T-helper 1 cell treated with Interleukin-12 subunit alpha and Interleukin-12 subunit beta and Interleukin-4 antibody, amounts not matched to agents 30 ng/mL and 1 ng/mL, for 36 hours (primary cell): ENCODE results near the gene LMTK2. TPM values are rescaled to one million over a fixed set of nuclear protein-coding genes. Genes with fewer than 3 reads are reported as not detected.

Experiments used
- intact Hi-C: fragments of 100-400 bp; cut with micrococcal nuclease; formaldehyde crosslinking; loops from one replicate; pipeline ENCODE4 v1.15.1; 2024
- total RNA-seq: library from RNA; stranded (reverse); gene quantifications from 2 replicates; pipeline ENCODE4 v1.2.3, GENCODE V29; 2022

The LMTK2 gene
- total RNA-seq, 1 donor from 2014 or later, result 12.7 TPM

- intact Hi-C loops, result no loop called here
Measured at GRCh38 chr7:98232263-98232585, 125.6 kb downstream of the LMTK2 start.

- intact Hi-C loops, result no loop called here
Measured at GRCh38 chr7:98232799-98233198, 126.1 kb downstream of the LMTK2 start.

- intact Hi-C loops, result no loop called here
Measured at GRCh38 chr7:98233219-98234070, 126.8 kb downstream of the LMTK2 start.

- intact Hi-C loops, result no loop called here
Measured at GRCh38 chr7:98234429-98235147, 127.9 kb downstream of the LMTK2 start.

- intact Hi-C loops, result no loop called here
Measured at GRCh38 chr7:98235901-98236300, 129.2 kb downstream of the LMTK2 start.

- intact Hi-C loops, result no loop called here
Measured at GRCh38 chr7:98236355-98237185, 129.9 kb downstream of the LMTK2 start.

GRCh38 chr7:98238076-98238475 is 131.4 kb downstream of the LMTK2 start:
- intact Hi-C loops, result no loop called here

GRCh38 chr7:98238976-98239375 is 132.3 kb downstream of the LMTK2 start:
- intact Hi-C loops, result no loop called here

- intact Hi-C loops, result no loop called here
Measured at GRCh38 chr7:98240961-98241673, 134.5 kb downstream of the LMTK2 start.

- intact Hi-C loops, result no loop called here
Measured at GRCh38 chr7:98241674-98242241, 135.1 kb downstream of the LMTK2 start.

GRCh38 chr7:98242342-98242741 is 135.7 kb downstream of the LMTK2 start:
- intact Hi-C loops, result no loop called here

- intact Hi-C loops, result no loop called here
Measured at GRCh38 chr7:98242934-98243333, 136.3 kb downstream of the LMTK2 start.

- intact Hi-C loops, result no loop called here
Measured at GRCh38 chr7:98244871-98245270, 138.2 kb downstream of the LMTK2 start.

- intact Hi-C loops, result no loop called here
Measured at GRCh38 chr7:98248156-98248555, 141.5 kb downstream of the LMTK2 start.

- intact Hi-C loops, result no loop called here
Measured at GRCh38 chr7:98249106-98249505, 142.4 kb downstream of the LMTK2 start.

GRCh38 chr7:98250789-98251188 is 144.1 kb downstream of the LMTK2 start:
- intact Hi-C loops, result loop anchor here (1.0 to 10.0 kb wide), 13 partner anchors 31 to 1776 kb away; partner anchors contain the start of genes ARPC1A, ASNS, BAIAP2L1 and BHLHA15

- intact Hi-C loops, result loop anchor here (1.0 to 10.0 kb wide), 13 partner anchors 30 to 1776 kb away; partner anchors contain the start of genes ARPC1A, ASNS, BAIAP2L1 and BHLHA15
Measured at GRCh38 chr7:98251231-98251600, 144.6 kb downstream of the LMTK2 start.

- intact Hi-C loops, result loop anchor here (1.0 to 10.0 kb wide), 16 partner anchors 8 to 1777 kb away; partner anchors contain the start of genes ARPC1A, ASNS, BAIAP2L1 and BHLHA15
Measured at GRCh38 chr7:98251601-98252424, 145.2 kb downstream of the LMTK2 start, which contains the start of gene TECPR1. TECPR1 (minus strand) TSS chr7:98252232; CDS start chr7:98246146, 6,086 bp downstream.

GRCh38 chr7:98252425-98253054 is 145.9 kb downstream of the LMTK2 start:
- intact Hi-C loops, result loop anchor here (1.0 to 10.0 kb wide), 7 partner anchors 8 to 1778 kb away; partner anchors contain the start of genes ARPC1A, LMTK2, SDHAF3 and TMEM130
